Spleen (tissue), 11 donors: ENCODE measurements around the gene CTXN3. TPM values are rescaled to one million over a fixed set of nuclear protein-coding genes. Genes with fewer than 3 reads are reported as not detected.

ENCODE experiments used
- DNase-seq: peaks from one replicate; pipeline ENCODE4 v3.0.0-alpha.2; 2020
- H3K27ac ChIP-seq, 8 donors: fragments of 200-600 bp; sonication (generic) in 7 of 8; 1 replicate in 4 of 8; 2 replicates in 4 of 8; pipeline versions ENCODE4 v1.5.0 to v1.8.0; 2016 to 2021; ENCODE audit warnings: inconsistent platforms in 4 of 8, mild to moderate bottlenecking in 4 of 8, moderate library complexity in 1 of 8
- H3K27me3 ChIP-seq, 7 donors: fragments of 200-600 bp; sonication (generic) in 6 of 7; replicated peaks in 1 of 7; 1 replicate in 4 of 7; 2 replicates in 3 of 7; pipeline versions ENCODE4 v1.5.0 to v1.8.0; 2016 to 2021; ENCODE audit warnings: inconsistent platforms in 3 of 7, mild to moderate bottlenecking in 1 of 7
- H3K36me3 ChIP-seq, 6 donors: fragments of 200-600 bp; sonication (generic) in 5 of 6; 1 replicate in 4 of 6; 2 replicates in 2 of 6; pipeline versions ENCODE4 v1.5.0 to v1.8.0; 2016 to 2021; ENCODE audit warnings: inconsistent platforms in 2 of 6
- H3K4me1 ChIP-seq, 6 donors: fragments of 200-600 bp; sonication (generic) in 5 of 6; 1 replicate in 3 of 6; 2 replicates in 3 of 6; pipeline versions ENCODE4 v1.5.0 to v1.8.0; 2016 to 2021; ENCODE audit warnings: inconsistent platforms in 3 of 6
- H3K4me3 ChIP-seq, 8 donors: fragments of 200-600 bp; sonication (generic) in 7 of 8; 1 replicate in 4 of 8; 2 replicates in 4 of 8; pipeline versions ENCODE4 v1.5.0 to v1.8.0; 2016 to 2021; ENCODE audit warnings: inconsistent platforms in 4 of 8, mild to moderate bottlenecking in 4 of 8, moderate library complexity in 2 of 8
- H3K9me3 ChIP-seq, 8 donors: fragments of 200-600 bp; sonication (generic) in 7 of 8; 1 replicate in 4 of 8; 2 replicates in 4 of 8; pipeline versions ENCODE4 v1.5.0 to v1.8.0; 2016 to 2021; ENCODE audit warnings: inconsistent platforms in 4 of 8
- POLR2A ChIP-seq, 3 donors: fragments of 450-650 bp; IDR thresholded peaks; one replicate each; pipeline ENCODE4 v1.5.1; 2017; ENCODE audit warnings: antibody characterized with exemption in 3 of 3, mild to moderate bottlenecking in 1 of 3
- POLR2AphosphoS5 ChIP-seq, 3 donors: sonication (generic); formaldehyde crosslinking; IDR thresholded peaks; one replicate each; pipeline ENCODE4 v1.5.1; 2017; ENCODE audit warnings: antibody characterized with exemption in 3 of 3
- WGBS, 5 donors: extraction: QIAGEN DNeasy Blood & Tissue Kit in 3 of 5; methylation state at CpG; one replicate each; pipeline versions ENCODE4 v1.1.5 to v1.1.7; 2013 to 2018; 5-methylcytosine and 5-hydroxymethylcytosine counted together
- intact Hi-C: fragments of 100-400 bp; cut with DNase I; formaldehyde crosslinking; loops from one replicate; pipeline ENCODE4 v1.15.0; 2023; ENCODE audit warnings: low total_unique reads
- polyA plus RNA-seq, 3 donors: library from polyadenylated mRNA; stranded (reverse); fragments of 200-250 nt; gene quantifications; one replicate each; pipeline ENCODE4 v1.2.1, GENCODE V29; 2013
- total RNA-seq, 7 donors: library from RNA; depleted of rRNA in 3 of 7; stranded (reverse); fragments of >200 nt in 3 of 7; fragmentation: NEBNext Ultra II Directional in 4 of 7; extraction: Animal tissue kit (Norgen Biotek cat#: 25700) in 4 of 7; gene quantifications; one replicate each; pipeline versions ENCODE4 v1.1.0 to v1.2.1, GENCODE V29; 2016 to 2021
- TF ChIP-seq, protein P1 (sequence below), 11 experiments: fragments of 200-600 bp in 7 of 11; fragments of 450-650 bp in 4 of 11; sonication (generic) in 4 of 11; IDR thresholded peaks in 8 of 11; conservative IDR thresholded peaks in 3 of 11; 1 replicate in 7 of 11; 2 replicates in 4 of 11; pipeline versions ENCODE4 v1.4.0 to v1.8.0; 2016 to 2021; ENCODE audit warnings: antibody characterized with exemption in 11 of 11, inconsistent platforms in 4 of 11, mild to moderate bottlenecking in 1 of 11
- donor health status: healthy with polysubstance abuse.
- donor health status: DM: no; HTN: no; CAD: no; lungs with moderate emphysema.
- donor health status: DM: no; HTN: no; CAD: no.
- donor health status: Bipolar disorder and iron deficiency.
- donor health status: healthy.
- donor health status: DM: no; HTN: no; CAD: no.
- donor health status: DM: yes; HTN: yes; CAD: no.

CTXN3 gene
- total and polyA plus RNA-seq, 10 donors, result not detected

- no peak for DNase-seq
- TF ChIP-seq POLR2AphosphoS5 (IDR thresholded peaks at IDR 0.05) (no peak), POLR2A (IDR thresholded peaks at IDR 0.05) (no peak)
- TF ChIP-seq, protein P1, sequence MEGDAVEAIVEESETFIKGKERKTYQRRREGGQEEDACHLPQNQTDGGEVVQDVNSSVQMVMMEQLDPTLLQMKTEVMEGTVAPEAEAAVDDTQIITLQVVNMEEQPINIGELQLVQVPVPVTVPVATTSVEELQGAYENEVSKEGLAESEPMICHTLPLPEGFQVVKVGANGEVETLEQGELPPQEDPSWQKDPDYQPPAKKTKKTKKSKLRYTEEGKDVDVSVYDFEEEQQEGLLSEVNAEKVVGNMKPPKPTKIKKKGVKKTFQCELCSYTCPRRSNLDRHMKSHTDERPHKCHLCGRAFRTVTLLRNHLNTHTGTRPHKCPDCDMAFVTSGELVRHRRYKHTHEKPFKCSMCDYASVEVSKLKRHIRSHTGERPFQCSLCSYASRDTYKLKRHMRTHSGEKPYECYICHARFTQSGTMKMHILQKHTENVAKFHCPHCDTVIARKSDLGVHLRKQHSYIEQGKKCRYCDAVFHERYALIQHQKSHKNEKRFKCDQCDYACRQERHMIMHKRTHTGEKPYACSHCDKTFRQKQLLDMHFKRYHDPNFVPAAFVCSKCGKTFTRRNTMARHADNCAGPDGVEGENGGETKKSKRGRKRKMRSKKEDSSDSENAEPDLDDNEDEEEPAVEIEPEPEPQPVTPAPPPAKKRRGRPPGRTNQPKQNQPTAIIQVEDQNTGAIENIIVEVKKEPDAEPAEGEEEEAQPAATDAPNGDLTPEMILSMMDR (IDR thresholded peaks at IDR 0.05 in 8 of 11, conservative IDR thresholded peaks at IDR 0.05 in 3 of 11), result no peak
- Histone ChIP-seq H3K36me3 (no peaks in the 10 kb centered on the region), H3K27me3 (no peaks in the 10 kb centered on the region), H3K27ac (no peak overlapping the region), H3K9me3 (no peaks in the 10 kb centered on the region), H3K4me1 (no peaks in the 10 kb centered on the region), H3K4me3 (no peak overlapping the region)
- intact Hi-C loops, result no loop called here
- 80 to 91% (median 89%) methylated on average over 5 of the region's 5 CpGs for WGBS, 5 donors
These were observed 50.5 kb downstream of the CTXN3 start for GRCh38 chr5:127699416-127699815.

- TF ChIP-seq, protein P1 (IDR thresholded peaks at IDR 0.05 in 8 of 11, conservative IDR thresholded peaks at IDR 0.05 in 3 of 11), result no peak
- TF ChIP-seq POLR2A (IDR thresholded peaks at IDR 0.05), result no peak
- no peak for TF ChIP-seq POLR2AphosphoS5 (IDR thresholded peaks at IDR 0.05)
- DNase-seq, result no peak
- H3K36me3 ChIP-seq, result no peaks in the 10 kb centered on the region
- H3K27me3 ChIP-seq, result no peaks in the 10 kb centered on the region
- no peaks in the 10 kb centered on the region for H3K9me3 ChIP-seq
- peaks cover 0 to 2% (median 0%) of the 10 kb centered on the region in 6 donors for H3K4me1 ChIP-seq
- intact Hi-C loops, result no loop called here
- H3K4me3 ChIP-seq, result no peak overlapping the region
- 82 to 91% (median 87%) methylated on average over 6 of the region's 6 CpGs for WGBS, 5 donors
- no peak overlapping the region for H3K27ac ChIP-seq
These were observed 51.4 kb downstream of the CTXN3 start for GRCh38 chr5:127700237-127700766.

DNA sequence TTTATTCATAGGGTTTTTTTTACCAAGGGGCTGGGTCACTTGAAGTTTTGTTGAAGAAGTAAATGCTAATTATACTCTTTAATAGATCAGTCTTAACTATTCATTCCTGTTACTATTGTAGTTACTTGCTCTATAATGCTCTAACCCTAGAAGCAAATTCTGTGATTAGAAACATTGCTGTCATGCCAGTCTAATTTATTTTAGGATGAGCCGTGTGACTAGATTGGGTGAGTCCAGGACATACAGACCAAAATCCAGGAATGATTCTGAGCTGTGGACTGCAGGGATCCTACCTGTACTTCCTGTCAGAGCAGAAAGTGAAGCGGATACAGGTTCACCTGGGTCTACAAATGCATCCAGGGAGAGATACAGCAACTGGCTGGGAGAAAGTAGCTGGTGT, 53.6 kb downstream of the CTXN3 start:
- 92 to 97% (median 93%) methylated on average over 2 of the region's 2 CpGs for WGBS, 5 donors

GRCh38 chr5:127702926-127703561, 54.2 kb downstream of the CTXN3 start, which contains the start of gene CCDC192:
Gene CCDC192 (plus strand): TSS chr5:127703391. CDS start chr5:127703446, 55 bp downstream.
- Histone ChIP-seq H3K9me3 (no peaks in the 10 kb centered on the region), H3K4me3 (no peak within 1 kb of the TSS), H3K27ac (no peak within 1 kb of the TSS), H3K27me3 (no peaks in the 10 kb centered on the region), H3K4me1 (peaks cover 0 to 7% (median 0%) of the 10 kb centered on the region in 6 donors), H3K36me3 (no peaks in the 10 kb centered on the region)
- DNase-seq, result no peak
- TF ChIP-seq, protein P1 (IDR thresholded peaks at IDR 0.05 in 8 of 11, conservative IDR thresholded peaks at IDR 0.05 in 3 of 11), result no peak
- TF ChIP-seq POLR2A (IDR thresholded peaks at IDR 0.05) (no peak), POLR2AphosphoS5 (IDR thresholded peaks at IDR 0.05) (no peak)
- intact Hi-C loops, result no loop called here
- 54 to 85% (median 68%) methylated on average over 5 of the region's 5 CpGs for WGBS, 5 donors

More for the DNA sequence above, 53.6 kb downstream of the CTXN3 start:
- Histone ChIP-seq H3K27ac (no peak overlapping the region), H3K9me3 (no peaks in the 10 kb centered on the region), H3K4me1 (peaks cover 0 to 7% (median 0%) of the 10 kb centered on the region in 6 donors), H3K4me3 (no peak overlapping the region), H3K36me3 (no peaks in the 10 kb centered on the region), H3K27me3 (no peaks in the 10 kb centered on the region)
- no peak for TF ChIP-seq POLR2AphosphoS5 (IDR thresholded peaks at IDR 0.05)
- TF ChIP-seq, protein P1 (IDR thresholded peaks at IDR 0.05 in 8 of 11, conservative IDR thresholded peaks at IDR 0.05 in 3 of 11), result no peak
- TF ChIP-seq POLR2A (IDR thresholded peaks at IDR 0.05), result no peak
- intact Hi-C loops, result no loop called here
- DNase-seq, result no peak
